Fibroblast of the aortic adventitia (primary cell): ENCODE data around the gene ALMS1. TPM values are rescaled to one million over a fixed set of nuclear protein-coding genes. Genes with fewer than 3 reads are reported as not detected.

Source experiments
- DNase-seq: peaks from one replicate; pipeline ENCODE4 v3.0.0-alpha.2; 2010; ENCODE audit warnings: low read depth
- H3K4me3 ChIP-seq: 2 replicates; pipeline ENCODE4 v1.5.1; 2011; ENCODE audit warnings: low read depth, mild to moderate bottlenecking, control low read depth, low read length, moderate library complexity
- total RNA-seq: library from RNA; depleted of rRNA; stranded (reverse); fragments of >200 nt; gene quantifications from 2 replicates; pipeline ENCODE4 v1.2.3, GENCODE V29; 2012; ENCODE audit warnings: low replicate concordance
- TF ChIP-seq, protein P1 (sequence below): IDR thresholded peaks from 2 replicates; pipeline ENCODE4 v1.5.1; 2011; ENCODE audit warnings: mild to moderate bottlenecking, low read length, control low read depth, inconsistent platforms; ENCODE audit not compliant: insufficient read depth

The ALMS1 gene
- total RNA-seq, 1 donor: 28.2 TPM

- H3K4me3 ChIP-seq: no peak overlapping the region
- TF ChIP-seq, protein P1, sequence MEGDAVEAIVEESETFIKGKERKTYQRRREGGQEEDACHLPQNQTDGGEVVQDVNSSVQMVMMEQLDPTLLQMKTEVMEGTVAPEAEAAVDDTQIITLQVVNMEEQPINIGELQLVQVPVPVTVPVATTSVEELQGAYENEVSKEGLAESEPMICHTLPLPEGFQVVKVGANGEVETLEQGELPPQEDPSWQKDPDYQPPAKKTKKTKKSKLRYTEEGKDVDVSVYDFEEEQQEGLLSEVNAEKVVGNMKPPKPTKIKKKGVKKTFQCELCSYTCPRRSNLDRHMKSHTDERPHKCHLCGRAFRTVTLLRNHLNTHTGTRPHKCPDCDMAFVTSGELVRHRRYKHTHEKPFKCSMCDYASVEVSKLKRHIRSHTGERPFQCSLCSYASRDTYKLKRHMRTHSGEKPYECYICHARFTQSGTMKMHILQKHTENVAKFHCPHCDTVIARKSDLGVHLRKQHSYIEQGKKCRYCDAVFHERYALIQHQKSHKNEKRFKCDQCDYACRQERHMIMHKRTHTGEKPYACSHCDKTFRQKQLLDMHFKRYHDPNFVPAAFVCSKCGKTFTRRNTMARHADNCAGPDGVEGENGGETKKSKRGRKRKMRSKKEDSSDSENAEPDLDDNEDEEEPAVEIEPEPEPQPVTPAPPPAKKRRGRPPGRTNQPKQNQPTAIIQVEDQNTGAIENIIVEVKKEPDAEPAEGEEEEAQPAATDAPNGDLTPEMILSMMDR: no peak
- DNase-seq: no peak
Measured at GRCh38 chr2:73350035-73350691, 35.5 kb upstream of the ALMS1 start.

- TF ChIP-seq, protein P1: no peak
- no peak overlapping the region for H3K4me3 ChIP-seq
- DNase-seq: no peak
Measured at GRCh38 chr2:73356097-73356496, 29.5 kb upstream of the ALMS1 start.

- DNase-seq: peak; percentile 10
- TF ChIP-seq, protein P1: peak; percentile 37
- H3K4me3 ChIP-seq: no peak overlapping the region
Measured at GRCh38 chr2:73359915-73360697, 25.5 kb upstream of the ALMS1 start.

DNA sequence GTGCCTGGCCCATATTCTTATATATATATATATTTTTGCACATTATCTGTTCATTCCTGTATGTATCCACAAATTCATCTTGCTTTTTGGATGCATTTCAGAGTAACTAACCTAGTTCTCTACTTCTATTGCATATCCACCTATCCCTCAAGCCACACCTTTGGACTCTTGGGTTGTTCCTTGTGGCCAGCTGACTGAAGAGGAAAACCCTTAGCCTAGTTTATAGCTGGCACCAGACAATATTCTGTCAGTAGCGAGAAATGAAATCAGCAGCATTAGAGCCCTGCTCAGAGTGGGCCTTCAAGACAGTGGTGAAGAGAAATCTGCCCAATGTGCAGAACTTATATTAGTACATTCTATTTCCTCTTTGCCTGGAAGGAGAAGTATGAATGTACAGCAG is 19.6 kb upstream of the ALMS1 start:
- no peak overlapping the region for H3K4me3 ChIP-seq
- TF ChIP-seq, protein P1: no peak
- DNase-seq: no peak

DNA sequence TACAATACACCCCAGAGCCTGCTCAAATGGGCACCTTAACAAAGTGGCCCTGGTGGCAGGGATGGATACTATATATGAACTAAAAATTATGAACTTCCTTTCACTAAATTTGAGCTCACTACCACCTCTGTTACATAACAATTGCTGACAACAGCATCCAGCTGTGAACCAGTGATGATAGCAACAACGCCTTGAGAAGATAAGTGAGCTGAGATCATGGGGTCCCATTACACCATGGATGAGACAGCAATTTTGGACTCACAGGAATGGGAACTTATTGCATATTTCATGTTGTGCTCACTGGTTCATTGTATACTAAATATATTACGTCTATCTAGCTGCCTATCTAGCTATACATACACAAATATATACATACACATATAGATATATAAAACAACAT is 16.9 kb upstream of the ALMS1 start:
- TF ChIP-seq, protein P1: no peak
- no peak overlapping the region for H3K4me3 ChIP-seq
- DNase-seq: no peak

DNA sequence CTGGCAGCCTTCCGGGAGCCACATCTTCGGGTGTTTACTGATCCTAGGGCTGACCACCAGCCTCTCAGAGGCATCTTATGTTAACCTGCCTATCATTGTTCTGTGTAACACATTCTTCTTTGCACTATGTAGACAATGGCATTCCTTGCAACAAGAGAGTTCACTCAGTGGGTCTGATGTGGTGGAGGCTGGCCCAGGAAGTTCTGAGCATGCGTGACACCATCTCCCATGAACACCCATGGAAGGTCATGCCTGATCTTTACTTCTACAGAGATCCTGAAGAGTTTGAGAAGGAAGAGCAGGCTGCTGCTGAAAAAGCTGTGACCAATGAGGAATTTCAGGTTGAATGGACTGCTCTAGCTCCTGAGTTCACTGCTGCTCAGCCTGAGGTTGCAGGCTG is 15.3 kb upstream of the ALMS1 start:
- DNase-seq: no peak
- TF ChIP-seq, protein P1: no peak
- no peak overlapping the region for H3K4me3 ChIP-seq

DNA sequence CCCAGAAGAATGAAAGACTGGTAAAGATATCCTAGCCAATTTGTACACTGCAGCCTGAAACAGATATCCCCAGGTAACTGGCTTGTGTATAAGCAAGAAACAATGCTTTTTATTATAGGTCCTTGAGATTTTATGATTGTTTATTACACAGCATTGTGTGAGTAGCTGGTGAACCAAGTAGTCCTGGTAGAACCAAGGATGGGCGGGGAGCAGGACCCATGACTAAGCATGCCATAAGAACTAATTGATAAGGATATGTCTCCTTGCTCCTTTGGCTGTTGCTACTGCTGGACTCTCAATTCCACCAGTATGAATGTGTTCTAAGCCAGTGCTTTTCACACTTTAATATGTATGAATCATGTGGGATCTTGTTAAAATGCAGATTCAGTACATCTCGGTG is 12.3 kb upstream of the ALMS1 start:
- TF ChIP-seq, protein P1: no peak
- H3K4me3 ChIP-seq: no peak overlapping the region
- no peak for DNase-seq
